Measurements from ENCODE around the gene CYS1. TPM values are rescaled to one million over a fixed set of nuclear protein-coding genes. Genes with fewer than 3 reads are reported as not detected.
"Not testable (repeated sequence)": the region's sequence is repeated elsewhere in the genome, so short reads cannot be mapped to it uniquely, and the experiment has no call there.

The CYS1 gene
- polyA plus RNA-seq, 4 donors, result 6.1 to 100 (median 90.1) TPM

DNA sequence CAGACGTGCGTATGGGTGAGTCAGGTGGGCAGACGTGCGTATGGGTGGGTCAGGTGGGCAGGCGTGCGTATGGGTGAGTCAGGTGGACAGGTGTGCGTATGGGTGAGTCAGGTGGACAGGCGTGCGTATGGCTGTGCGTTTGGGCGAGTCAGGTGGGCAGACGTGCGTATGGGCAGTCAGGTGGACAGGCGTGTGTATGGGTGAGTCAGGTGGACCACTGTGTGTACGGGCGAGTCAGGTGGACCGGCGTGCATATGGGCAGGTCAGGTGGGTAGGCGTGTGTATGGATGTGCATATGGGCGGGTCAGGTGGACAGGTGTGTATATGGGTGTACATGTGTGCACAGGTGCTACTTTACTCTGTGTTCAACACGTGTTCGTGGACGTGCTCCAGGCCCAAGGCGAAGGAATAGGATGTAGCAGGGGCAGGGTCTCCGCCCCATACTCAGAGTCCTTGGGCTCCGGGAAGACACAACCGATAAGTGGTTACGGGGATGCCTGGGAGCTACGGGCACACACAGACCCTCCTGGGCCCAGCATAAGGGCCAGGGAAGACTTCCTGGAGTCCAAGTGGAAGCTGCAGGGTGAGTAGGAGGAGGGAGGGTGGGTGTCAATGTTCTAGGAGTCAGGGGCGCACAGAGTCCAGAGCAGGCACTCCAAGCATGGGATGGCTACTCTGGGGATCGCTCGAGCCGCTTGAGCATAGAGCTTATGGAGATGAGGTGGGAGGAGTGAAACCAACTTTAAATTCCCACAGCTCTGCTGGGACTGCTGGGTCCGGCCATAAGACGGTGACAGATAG lies 64.0 kb downstream of the CYS1 start:
- DNase-seq (ENCODE audit: low read depth in 4 of 4, low spot score in 3 of 4), result no peak

DNA sequence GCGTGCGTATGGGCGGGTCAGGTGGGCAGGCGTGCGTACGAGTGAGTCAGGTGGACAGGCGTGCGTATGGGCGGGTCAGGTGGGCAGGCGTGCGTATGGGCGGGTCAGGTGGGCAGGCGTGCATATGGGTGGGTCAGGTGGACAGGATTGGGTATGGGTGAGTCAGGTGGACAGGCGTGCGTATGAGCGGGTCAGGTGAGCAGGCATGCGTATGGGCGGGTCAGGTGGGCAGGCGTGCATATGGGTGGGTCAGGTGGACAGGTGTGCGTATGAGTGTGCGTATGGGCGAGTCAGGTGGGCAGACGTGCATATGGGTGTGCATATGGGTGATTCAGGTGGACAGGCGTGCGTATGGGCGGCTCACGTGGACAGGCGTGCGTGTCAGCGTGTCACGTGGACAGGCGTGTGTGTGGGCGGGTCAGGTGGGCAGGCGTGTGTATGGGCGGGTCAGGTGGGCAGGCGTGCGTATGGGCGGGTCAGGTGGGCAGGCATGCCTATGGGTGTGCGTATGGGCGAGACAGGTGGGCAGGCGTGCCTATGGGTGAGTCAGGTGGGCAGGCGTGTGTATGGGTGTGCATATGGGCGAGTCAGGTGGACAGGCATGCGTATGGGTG lies 64.7 kb downstream of the CYS1 start:
- not testable (repeated sequence) for DNase-seq (ENCODE audit: low read depth in 4 of 4, low spot score in 3 of 4)

DNA sequence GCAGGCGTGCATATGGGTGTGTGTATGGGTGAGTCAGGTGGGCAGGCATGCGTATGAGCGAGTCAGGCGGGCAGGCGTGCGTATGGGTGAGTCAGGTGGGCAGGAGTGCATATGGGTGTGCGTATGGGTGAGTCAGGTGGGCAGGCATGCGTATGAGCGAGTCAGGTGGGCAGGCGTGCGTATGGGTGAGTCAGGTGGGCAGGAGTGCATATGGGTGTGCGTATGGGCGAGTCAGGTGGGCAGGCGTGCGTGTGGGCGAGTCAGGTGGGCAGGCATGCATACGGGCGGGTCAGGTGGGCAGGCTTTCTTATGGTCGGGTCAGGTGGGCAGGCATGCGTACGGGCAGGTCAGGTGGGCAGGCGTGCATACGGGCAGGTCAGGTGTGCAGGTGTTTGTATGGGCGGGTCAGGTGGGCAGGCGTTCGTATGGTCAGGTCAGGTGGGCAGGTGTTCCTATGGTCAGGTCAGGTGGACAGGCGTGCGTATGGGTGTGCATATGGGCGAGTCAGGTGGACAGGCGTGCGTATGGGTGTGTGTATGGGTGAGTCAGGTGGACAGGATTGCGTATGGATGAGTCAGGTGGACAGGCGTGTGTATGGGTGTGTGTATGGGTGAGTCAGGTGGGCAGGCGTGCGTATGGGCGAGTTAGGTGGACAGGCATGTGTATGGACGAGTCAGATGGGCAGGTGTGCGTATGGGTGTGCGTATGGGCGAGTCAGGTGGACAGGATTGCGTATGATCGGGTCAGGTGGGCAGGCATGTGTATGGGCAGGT lies 65.6 kb downstream of the CYS1 start:
- DNase-seq (ENCODE audit: low read depth in 4 of 4, low spot score in 3 of 4), result no peak

DNA sequence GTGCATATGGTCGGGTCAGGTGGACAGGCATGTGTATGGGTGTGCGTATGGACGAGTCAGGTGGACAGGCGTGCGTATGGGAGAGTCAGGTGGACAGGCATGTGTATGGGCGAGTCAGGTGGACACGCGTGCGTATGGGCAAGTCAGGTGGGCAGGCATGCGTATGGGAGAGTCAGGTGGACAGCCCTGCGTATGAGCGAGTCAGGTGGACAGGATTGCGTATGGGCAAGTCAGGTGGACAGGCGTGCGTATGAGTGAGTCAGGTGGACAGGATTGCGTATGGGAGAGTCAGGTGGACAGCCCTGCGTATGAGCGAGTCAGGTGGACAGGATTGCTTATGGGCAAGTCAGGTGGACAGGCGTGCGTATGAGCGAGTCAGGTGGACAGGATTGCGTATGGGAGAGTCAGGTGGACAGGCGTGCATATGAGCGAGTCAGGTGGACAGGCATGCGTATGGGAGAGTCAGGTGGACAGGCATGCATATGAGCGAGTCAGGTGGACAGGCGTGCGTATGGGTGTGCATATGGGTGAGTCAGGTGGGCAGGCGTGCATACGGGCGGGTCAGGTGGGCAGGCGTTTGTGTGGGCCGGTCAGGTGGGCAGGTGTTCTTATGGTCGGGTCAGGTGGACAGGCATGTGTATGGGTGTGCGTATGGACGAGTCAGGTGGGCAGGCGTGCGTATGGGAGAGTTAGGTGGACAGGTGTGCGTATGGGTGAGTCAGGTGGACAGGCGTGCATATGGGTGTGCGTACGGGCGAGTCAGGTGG lies 66.4 kb downstream of the CYS1 start:
- DNase-seq (ENCODE audit: low read depth in 4 of 4, low spot score in 3 of 4), result not testable (repeated sequence)

DNA sequence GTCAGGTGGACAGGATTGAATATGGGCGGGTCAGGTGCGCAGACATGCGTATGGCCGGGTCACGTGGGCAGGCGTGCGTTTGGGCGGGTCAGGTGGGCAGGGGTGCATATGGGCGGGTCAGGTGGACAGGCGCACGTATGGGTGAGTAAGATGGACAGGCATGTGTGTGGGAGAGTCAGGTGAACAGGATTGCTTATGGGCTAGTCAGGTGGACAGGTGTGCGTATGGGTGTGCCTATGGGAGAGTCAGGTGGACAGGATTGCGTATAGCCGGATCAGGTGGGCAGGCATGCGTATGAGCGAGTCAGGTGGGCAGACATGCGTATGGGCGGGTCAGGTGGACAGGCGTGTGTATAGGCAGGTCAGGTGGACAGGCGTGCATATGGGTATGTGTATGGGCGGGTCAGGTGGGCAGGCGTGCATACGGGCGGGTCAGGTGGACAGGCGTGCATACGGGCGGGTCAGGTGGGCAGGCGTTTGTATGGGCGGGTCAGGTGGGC lies 67.2 kb downstream of the CYS1 start:
- no peak for DNase-seq (ENCODE audit: low read depth in 4 of 4, low spot score in 3 of 4)

DNA sequence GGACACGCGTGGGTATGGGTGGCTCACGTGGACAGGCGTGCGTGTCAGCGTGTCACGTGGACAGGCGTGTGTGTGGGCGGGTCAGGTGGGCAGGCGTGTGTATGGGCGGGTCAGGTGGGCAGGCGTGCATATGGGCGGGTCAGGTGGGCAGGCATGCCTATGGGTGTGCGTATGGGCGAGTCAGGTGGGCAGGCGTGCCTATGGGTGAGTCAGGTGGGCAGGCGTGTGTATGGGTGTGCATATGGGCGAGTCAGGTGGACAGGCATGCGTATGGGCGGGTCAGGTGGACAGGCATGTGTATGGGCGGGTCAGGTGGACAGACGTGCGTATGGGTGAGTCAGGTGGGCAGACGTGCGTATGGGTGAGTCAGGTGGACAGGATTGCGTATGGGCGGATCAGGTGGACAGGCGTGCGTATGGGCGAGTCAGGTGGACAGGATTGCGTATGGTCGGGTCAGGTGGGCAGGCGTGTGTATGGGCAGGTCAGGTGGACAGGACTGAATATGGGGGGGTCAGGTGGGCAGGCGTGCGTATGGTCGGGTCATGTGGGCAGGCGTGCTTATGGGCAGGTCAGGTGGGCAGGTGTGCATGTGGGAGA lies 67.7 kb downstream of the CYS1 start:
- not testable (repeated sequence) for DNase-seq (ENCODE audit: low read depth in 4 of 4, low spot score in 3 of 4)

DNA sequence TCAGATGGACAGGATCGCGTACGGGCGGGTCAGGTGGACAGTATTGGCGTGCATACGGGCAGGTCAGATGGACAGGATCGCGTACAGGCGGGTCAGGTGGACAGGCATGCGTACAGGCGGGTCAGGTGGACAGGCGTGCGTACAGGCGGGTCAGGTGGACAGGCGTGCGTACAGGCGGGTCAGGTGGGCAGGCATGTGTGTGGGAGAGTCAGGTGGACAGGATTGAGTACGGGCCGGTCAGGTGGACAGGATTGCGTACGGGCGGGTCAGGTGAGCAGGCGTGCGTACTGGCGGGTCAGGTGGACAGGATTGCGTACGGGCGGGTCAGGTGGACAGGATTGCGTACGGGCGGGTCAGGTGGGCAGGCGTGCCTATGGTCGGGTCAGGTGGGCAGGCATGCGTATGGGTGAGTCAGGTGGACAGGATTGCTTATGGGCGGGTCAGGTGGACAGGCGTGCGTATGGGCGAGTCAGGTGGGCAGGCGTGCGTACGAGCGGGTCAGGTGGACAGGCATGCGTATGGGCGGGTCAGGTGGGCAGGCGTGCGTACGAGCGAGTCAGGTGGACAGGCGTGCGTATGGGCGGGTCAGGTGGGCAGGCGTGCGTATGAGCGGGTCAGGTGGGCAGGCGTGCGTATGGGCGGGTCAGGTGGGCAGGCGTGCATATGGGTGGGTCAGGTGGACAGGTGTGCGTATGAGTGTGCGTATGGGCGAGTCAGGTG lies 68.4 kb downstream of the CYS1 start:
- DNase-seq (ENCODE audit: low read depth in 4 of 4, low spot score in 3 of 4), result not testable (repeated sequence)

DNA sequence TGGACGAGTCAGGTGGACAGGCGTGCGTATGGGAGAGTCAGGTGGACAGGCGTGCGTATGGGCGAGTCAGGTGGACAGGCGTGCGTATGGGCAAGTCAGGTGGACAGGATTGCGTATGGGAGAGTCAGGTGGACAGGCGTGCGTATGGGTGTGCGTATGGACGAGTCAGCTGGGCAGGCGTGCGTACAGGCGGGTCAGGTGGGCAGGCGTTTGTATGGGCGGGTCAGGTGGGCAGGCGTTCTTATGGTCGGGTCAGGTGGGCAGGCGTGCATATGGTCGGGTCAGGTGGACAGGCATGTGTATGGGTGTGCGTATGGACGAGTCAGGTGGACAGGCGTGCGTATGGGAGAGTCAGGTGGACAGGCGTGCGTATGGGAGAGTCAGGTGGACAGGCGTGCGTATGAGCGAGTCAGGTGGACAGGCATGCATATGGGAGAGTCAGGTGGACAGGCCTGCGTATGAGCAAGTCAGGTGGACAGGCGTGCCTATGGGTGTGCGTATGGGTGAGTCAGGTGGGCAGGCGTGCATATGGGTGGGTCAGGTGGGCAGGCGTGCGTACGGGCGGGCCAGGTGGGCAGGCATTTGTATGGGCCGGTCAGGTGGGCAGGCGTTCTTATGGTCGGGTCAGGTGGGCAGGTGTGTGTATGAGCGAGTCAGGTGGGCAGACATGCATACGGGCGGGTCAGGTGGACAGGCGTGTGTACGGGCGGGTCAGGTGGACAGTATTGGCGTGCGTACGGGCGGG lies 69.2 kb downstream of the CYS1 start:
- DNase-seq (ENCODE audit: low read depth in 4 of 4, low spot score in 3 of 4), result not testable (repeated sequence)

DNA sequence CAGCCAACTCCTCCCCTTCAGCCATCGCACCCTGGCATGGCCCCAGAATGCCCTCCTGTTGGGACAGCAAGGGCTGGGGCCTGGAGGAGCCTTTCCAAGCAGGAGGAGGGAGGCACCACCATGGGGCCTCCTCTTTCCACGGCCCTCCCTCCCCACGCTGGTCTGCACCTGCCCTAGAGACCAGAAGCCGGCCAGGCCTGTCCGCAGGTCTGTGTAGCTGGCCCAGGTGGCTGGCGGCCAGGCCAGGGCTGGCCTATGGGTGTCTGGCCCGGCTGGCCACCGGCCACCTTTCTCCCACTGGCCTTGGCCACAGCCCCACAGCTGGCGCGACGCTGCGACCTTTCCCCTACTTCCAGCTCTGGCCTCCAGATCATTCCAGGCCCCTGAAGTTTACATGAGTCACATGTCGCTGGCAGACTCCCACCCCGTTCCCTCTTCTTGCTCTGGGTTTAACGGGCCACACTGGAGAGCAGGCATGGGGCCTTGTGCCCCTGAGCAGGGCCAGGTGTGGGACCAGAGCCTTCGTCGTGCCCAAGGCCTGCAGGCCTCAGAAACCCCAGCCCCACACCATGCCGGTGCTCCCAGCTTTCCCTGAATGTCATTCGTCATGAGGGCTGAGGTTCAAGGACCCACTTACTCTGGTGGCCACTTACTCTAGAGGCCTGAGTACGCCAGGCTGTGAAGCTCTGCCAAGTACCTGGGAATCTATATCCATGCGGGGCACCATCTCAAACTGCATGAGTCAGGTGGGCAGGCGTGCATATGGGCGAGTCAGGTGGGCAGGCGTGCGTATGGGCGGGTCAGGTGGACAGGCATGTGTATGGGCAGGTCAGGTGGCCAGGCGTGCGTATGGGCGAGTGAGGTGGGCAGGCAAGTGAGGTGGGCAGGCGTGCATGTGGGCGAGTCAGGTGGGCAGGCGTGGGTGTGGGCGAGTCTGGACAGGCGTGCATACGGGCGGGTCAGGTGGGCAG lies 70.1 kb downstream of the CYS1 start:
- no peak for DNase-seq (ENCODE audit: low read depth in 4 of 4, low spot score in 3 of 4)

DNA sequence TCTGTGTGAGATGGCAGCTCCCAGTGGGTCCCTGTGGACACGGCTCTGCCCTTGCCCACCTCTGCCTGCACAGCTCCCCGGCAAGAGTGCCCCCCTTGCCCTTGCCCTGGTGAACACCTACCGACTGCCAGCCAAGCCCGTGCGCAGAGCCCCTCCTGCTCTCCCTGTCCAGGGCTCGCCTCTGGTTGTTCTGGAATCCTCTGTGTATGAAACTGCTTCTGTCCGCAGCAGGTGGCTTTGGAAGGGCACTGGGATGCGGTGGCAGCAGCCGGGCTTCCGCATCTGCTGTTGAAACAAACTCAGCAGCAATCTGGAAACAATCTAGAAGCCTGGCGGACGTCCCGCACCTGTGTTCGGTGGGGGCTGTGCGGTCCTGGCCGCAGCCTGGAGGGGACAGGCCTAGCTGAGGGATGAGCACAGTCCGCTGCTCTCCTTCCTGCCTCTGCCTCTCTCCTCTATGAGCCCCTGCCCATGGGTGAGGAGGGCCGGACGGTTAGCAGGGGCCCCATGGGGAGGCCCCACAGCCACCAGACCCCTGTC lies 70.9 kb downstream of the CYS1 start:
- no peak for DNase-seq (ENCODE audit: low read depth in 4 of 4, low spot score in 3 of 4)

DNA sequence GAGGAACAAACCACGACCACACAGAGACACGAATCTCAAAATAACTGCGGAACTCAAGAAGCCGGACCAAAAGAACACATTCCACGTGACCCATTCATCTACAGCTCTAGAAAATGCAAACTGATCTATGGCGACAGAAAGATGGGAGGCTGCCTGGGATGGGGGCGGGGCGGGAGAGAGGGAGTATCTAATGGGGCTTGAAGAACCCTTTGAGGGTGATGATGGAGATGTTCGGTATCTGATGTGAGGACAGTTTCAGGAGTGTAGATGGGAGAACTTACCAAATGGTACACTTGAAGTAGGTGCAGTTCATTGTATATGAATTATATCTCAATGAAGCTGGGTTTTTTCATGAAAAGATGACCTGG lies 71.4 kb downstream of the CYS1 start:
- DNase-seq (ENCODE audit: low read depth in 4 of 4, low spot score in 3 of 4), result no peak

DNA sequence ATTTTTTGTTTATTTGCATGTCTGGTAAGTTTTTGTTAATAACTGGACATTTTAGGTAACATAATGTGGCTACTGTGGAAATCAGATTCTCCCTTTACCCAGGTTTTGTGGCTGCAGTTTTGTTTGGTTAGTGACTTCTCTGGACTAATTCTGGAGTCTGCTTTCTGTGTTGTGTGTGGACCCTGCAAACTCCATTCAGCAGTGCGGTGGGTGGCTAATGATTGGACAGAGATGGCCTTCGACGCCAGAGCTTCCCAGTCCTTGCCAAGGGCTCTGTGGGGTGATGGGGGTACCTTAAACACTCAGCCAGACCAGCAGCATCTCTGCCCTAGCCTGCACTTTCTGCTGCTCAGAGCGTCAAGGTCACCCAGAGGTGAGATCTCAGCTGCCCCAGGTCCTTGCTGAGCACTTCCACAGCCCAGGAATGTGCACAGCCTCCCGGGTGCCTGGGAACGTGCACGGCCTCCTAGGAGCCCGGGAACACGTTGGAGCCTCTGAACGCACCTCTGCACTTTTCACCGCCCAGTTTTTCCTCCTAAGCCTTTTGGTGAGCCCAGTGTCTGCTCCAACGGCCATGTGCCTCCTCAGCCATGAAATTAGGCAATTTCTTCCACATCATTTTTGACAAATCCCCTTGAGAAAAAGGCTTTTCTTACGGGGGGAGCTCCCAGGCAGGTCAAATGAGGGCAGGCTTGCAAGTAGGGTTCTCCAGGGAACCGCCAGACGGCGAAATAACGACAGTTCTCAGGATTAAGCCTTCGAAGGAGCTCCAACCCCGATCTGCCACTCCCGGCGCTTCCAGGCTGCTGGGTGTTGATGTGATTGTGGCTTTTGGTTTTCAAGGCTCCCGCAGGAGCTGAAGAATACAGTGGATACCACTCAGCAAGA lies 72.0 kb downstream of the CYS1 start:
- DNase-seq (ENCODE audit: low read depth in 4 of 4, low spot score in 3 of 4), result no peak

DNA sequence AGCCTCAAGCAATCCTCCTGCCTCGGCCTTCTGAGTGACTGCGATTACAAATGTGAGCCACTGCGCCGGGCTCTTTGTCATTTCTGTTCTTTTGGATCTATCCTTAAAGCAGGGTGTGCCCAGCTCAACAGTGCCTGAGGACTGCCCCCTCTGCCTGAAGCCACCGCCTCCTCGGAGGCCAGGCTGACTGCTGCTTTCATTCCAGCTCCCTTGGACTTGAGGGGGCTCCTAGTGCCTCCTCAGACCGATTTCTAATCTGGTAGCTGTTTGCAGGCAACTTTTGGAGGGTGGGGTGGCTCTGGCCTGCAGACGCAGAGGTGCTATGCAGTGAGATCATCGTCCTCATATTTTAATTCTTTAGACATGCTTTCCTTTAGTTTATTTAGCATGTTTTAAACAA lies 72.8 kb downstream of the CYS1 start:
- no peak for DNase-seq (ENCODE audit: low read depth in 4 of 4, low spot score in 3 of 4)

Measured in left renal pelvis (tissue), 4 donors.